Aorta (tissue), 5 donors: ENCODE data around the gene TMUB2. TPM values are rescaled to one million over a fixed set of nuclear protein-coding genes. Genes with fewer than 3 reads are reported as not detected.

ENCODE experiments used
- ATAC-seq: fragments of 200-7000 bp; cut with Tn5 transposase; one replicate; pipeline ENCODE4 v1.9.1; 2022; ENCODE audit warnings: moderate library complexity; ENCODE audit not compliant: low FRiP score
- DNase-seq, 2 donors: peaks; one replicate each; pipeline ENCODE4 v3.0.0-alpha.2; 2020
- H3K27ac ChIP-seq, 2 donors: one replicate each; pipeline ENCODE4 v1.5.1; 2013; ENCODE audit warnings: low read length in 2 of 2, mild to moderate bottlenecking in 2 of 2, moderate library complexity in 2 of 2, control low read depth in 1 of 2, inconsistent platforms in 1 of 2, low read depth in 1 of 2
- H3K27me3 ChIP-seq, 2 donors: one replicate each; pipeline ENCODE4 v1.6.1; 2013; ENCODE audit warnings: control low read depth in 1 of 2, low read length in 1 of 2, mild to moderate bottlenecking in 1 of 2, moderate library complexity in 1 of 2; ENCODE audit not compliant: insufficient read depth in 2 of 2, control insufficient read depth in 1 of 2
- H3K36me3 ChIP-seq, 2 donors: one replicate each; pipeline ENCODE4 v1.6.1; 2013; ENCODE audit warnings: control low read depth in 1 of 2, low read length in 1 of 2, mild to moderate bottlenecking in 1 of 2; ENCODE audit not compliant: insufficient read depth in 2 of 2, control insufficient read depth in 1 of 2
- H3K4me1 ChIP-seq, 2 donors: one replicate each; pipeline ENCODE4 v1.6.1; 2013; ENCODE audit warnings: low read length in 2 of 2, control low read depth in 1 of 2, mild to moderate bottlenecking in 1 of 2, moderate library complexity in 1 of 2; ENCODE audit not compliant: insufficient read depth in 2 of 2, control insufficient read depth in 1 of 2
- H3K4me3 ChIP-seq, 2 donors: one replicate each; pipeline ENCODE4 v1.5.1; 2013; ENCODE audit warnings: low read length in 2 of 2, control low read depth in 1 of 2, mild to moderate bottlenecking in 1 of 2
- H3K9me3 ChIP-seq: one replicate; pipeline ENCODE4 v1.6.1; 2013; ENCODE audit warnings: mild to moderate bottlenecking, low read length; ENCODE audit not compliant: control insufficient read depth
- WGBS, 2 donors: extraction: QIAGEN DNeasy Blood & Tissue Kit; methylation state at CpG; one replicate each; pipeline ENCODE4 v1.1.7; 2013; 5-methylcytosine and 5-hydroxymethylcytosine counted together
- intact Hi-C, 2 donors: fragments of 100-400 bp; cut with DNase I; formaldehyde crosslinking; loops; one replicate each; pipeline versions ENCODE4 v1.14.2 to v1.15.0; 2022
- polyA plus RNA-seq, 2 donors: library from polyadenylated mRNA; stranded (reverse); fragments of 200-250 nt; gene quantifications; one replicate each; pipeline ENCODE4 v1.2.3, GENCODE V29; 2013
- total RNA-seq, 2 donors: library from RNA; stranded (reverse); fragmentation: NEBNext Ultra II Directional; extraction: Animal tissue kit (Norgen Biotek cat#: 25700); gene quantifications; one replicate each; pipeline ENCODE4 v1.2.1, GENCODE V29; 2021
- donor health status: healthy with polysubstance abuse.
- donor health status: Bipolar disorder and iron deficiency.
- donor health status: DM: no; HTN: no; CAD: no.
- donor health status: DM: no; HTN: no; CAD: no.
- donor health status: DM: yes; HTN: yes; CAD: no.

TMUB2 gene
- total and polyA plus RNA-seq, 4 donors, result 13.4 to 59.8 (median 32.8) TPM

DNA sequence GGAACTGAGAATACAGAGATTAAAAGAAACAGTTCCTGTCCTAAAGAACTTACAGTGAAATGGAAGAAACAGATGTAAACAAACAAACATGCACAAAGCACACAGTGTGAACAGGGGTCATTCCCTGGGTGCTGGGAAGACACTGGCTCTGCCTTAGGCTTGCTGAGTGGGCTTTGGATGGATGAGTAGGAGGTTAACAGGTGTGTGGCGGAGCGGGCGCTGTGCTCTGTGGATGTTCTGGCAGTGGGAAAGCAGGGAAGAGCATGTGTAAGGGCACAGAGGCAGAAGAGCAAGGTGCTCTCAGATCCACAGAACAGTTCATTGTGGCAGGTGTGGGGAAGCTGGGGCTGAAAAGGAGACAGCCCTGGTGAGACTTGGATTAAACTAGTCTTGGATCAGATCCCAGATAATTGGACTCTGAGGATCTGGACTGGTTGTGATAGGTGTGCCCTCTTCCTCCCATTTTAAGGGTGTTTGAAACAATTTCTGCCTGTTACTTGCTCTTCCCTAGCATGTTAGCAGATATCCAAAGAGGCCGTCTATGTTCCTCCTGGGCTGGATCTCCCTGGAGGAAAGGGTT lies 36.9 kb upstream of the TMUB2 start:
- Histone ChIP-seq H3K4me3 (no peak overlapping the region), H3K27ac (no peak overlapping the region), H3K9me3 (no peaks in the 10 kb centered on the region), H3K27me3 (no peaks in the 10 kb centered on the region), H3K36me3 (no peaks in the 10 kb centered on the region), H3K4me1 (no peaks in the 10 kb centered on the region)
- 95 to 96% methylated on average over 4 of the region's 4 CpGs for WGBS, 2 donors
- DNase-seq, result no peak
- intact Hi-C loops, result no loop called here
- ATAC-seq, result no peak

DNA sequence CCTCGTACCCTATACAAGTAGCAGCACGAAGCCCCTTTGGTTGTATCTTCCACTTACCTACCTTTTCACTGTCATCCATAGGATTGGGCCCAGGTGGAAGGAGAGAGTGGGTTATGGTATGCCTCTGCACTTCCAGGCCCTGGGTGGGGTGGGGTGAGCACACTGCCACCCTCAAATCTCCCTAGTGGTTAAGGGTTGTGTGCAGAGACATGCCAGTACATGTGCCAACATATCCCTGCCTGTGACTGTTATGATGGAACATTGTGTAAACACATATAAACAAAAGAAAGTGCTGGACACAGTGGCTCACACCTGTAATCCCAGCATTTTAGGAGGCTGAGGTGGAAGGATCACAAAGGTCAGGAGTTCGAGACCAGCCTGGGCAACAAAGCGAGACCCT lies 33.9 kb upstream of the TMUB2 start:
- no peak overlapping the region for H3K4me3 ChIP-seq
- H3K9me3 ChIP-seq, result no peaks in the 10 kb centered on the region
- H3K27ac ChIP-seq, result no peak overlapping the region
- H3K4me1 ChIP-seq, result no peaks in the 10 kb centered on the region
- ATAC-seq (no peak), DNase-seq (no peak)
- H3K27me3 ChIP-seq, result no peaks in the 10 kb centered on the region
- intact Hi-C loops, result no loop called here
- no peaks in the 10 kb centered on the region for H3K36me3 ChIP-seq
- whole genome bisulfite sequencing, 2 donors, result 95 to 99% methylated on average over 4 of the region's 4 CpGs

DNA sequence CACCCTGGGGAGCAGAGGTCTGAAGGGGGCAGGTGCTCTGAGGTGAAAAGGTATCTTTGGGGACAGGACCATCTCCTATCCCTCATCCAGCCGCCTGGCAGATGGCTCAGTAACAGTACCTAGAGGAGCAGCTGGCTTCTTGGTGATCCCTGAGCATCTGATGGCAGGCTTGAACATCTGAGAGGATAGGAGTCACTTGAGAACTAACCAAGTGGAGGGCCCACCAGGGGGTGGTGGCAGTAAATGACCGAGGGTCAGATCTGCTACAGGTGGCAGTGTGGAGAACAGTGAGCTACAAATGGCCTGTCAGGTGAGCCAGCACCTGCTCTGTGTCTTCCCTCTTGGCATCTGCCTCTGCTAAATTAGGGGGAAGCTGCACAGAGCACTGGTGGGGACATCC lies 31.3 kb upstream of the TMUB2 start:
- DNase-seq (no peak), ATAC-seq (peak; percentile 22)
- intact Hi-C loops, result no loop called here
- WGBS, 2 donors, result 72 to 89% methylated on average over 2 of the region's 2 CpGs
- Histone ChIP-seq H3K4me3 (no peak overlapping the region), H3K36me3 (no peaks in the 10 kb centered on the region), H3K9me3 (no peaks in the 10 kb centered on the region), H3K27me3 (no peaks in the 10 kb centered on the region), H3K4me1 (no peaks in the 10 kb centered on the region), H3K27ac (no peak overlapping the region)

DNA sequence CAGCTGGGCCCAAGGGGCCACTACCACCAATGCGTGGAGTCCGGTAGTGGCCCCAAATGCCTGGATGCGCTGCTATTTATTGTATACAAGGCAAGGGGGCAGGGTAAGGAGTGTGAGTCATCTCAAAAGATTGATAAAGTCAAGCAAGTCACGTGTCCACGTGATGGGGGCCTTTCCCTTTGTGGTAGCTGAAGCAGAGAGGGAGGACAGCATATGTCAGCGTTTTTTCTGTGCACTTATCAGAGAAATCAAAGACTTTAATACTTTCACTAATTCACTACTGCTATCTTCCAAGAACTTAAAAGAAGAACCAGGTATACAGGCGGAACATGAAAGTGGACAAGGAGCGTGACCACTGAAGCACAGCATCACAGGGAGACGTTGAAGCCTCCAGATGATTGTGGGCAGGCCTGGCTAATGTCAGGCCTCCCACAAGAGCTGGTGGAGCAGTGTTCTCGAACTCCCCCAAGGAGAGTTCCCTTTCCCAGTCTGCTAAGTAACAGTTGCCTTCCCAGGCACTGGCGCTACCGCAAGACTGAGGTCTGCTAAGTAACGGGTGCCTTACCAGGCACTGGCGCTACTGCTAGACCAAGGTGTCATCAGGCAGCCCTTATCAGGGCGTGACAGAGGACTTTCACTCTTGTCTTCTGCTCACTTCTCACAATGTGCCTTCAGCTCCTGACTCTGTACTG lies 27.1 kb upstream of the TMUB2 start:
- WGBS, 2 donors, result 91 to 92% methylated on average over 15 of the region's 15 CpGs
- no peak overlapping the region for H3K4me3 ChIP-seq
- no peak overlapping the region for H3K27ac ChIP-seq
- no peaks in the 10 kb centered on the region for H3K9me3 ChIP-seq
- DNase-seq (no peak), ATAC-seq (no peak)
- no peaks in the 10 kb centered on the region for H3K27me3 ChIP-seq
- intact Hi-C loops, result no loop called here
- no peaks in the 10 kb centered on the region for H3K36me3 ChIP-seq
- H3K4me1 ChIP-seq, result no peaks in the 10 kb centered on the region

DNA sequence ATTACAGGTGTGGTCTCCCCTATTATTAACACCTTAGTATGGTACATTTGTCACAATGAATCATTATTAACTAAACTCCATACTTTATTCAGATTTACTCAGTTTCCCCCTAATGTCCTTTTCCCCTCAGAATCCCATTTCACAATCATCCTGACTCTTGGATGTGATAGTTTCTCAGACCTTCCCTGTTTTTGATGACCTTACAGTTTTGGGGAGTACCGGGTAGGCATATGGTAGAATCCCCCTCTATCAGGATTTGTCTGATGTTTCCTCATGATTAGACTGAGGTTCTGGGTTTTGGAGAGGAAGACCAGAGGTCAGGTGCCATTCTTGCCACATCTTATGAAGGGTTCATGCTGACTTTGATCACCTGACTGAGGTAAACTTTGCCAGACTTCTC lies 22.3 kb upstream of the TMUB2 start:
- Histone ChIP-seq H3K27me3 (no peaks in the 10 kb centered on the region), H3K36me3 (no peaks in the 10 kb centered on the region), H3K9me3 (no peaks in the 10 kb centered on the region), H3K4me1 (no peaks in the 10 kb centered on the region), H3K27ac (no peak overlapping the region), H3K4me3 (no peak overlapping the region)
- DNase-seq (no peak), ATAC-seq (no peak)
- intact Hi-C loops, result no loop called here
- 94% methylated on average over 1 of the region's 1 CpG for WGBS, 2 donors

DNA sequence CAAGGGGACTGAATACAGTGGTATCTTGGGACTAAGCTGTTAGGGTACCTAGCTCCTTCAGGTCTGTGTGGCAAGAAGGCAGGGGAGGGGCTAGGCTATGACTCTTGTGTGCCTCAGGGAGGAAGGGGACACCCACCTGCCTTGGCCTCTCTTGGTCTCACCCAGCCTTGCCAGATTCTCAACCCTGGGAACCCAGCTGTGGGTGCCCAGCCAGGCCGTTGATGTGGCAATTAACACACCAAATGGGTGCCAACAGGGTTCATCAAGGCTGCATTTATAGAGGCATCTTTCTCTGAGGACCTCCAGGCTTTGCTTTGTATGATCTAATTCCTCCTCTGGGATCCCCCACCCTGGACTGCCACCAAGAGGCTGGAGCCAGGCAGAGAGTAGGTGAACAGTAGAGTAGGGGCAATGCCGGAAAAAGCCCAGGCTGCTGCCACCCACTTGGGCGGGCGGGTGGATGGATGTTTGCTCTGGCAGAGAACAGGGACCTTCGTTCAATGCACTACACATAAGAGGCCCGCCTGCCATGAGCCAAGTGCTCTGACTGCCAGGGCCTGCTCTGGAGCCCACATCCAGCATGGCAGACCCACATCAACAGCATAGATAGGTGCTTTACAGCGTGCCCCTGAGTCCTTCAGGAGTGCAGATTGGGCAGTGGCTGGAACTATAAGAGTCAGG lies 19.5 kb upstream of the TMUB2 start:
- intact Hi-C loops, result loop anchor here (5.0 kb wide), 2 partner anchors 95 to 225 kb away; partner anchors contain the start of genes G6PC3 (in 1 of the 2) and PPY (in 1 of the 2)

DNA sequence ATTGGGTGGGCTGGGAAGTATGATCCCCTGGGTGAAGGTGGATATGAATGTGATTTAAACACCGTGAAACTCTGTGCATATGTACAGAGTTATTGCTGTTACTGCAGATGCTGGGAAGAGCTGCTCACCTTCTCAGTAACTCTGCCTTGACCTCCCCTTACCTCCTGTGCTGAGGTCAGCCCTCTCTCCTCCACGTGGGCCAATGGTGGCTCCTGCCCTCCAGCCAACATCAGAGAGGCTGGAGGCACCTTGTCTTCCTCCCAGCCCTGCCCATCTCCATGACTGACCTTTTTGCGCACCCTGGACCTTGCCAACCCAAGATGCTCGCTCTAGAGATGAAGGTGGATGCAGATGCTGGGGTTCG lies 16.7 kb upstream of the TMUB2 start:
- no peaks in the 10 kb centered on the region for H3K27me3 ChIP-seq
- no peaks in the 10 kb centered on the region for H3K36me3 ChIP-seq
- WGBS, 2 donors, result 23 to 26% methylated on average over 5 of the region's 5 CpGs
- H3K27ac ChIP-seq, result peak overlapping the region in 1 of 2 donors; percentile 4
- no peak overlapping the region for H3K4me3 ChIP-seq
- ATAC-seq, result no peak
- no peaks in the 10 kb centered on the region for H3K4me1 ChIP-seq
- DNase-seq, result no peak
- no peaks in the 10 kb centered on the region for H3K9me3 ChIP-seq
- intact Hi-C loops, result loop anchor here in 1 of 2 donors (1.0 kb wide), 1 partner anchor 29 kb away; the partner anchor contains the start of gene HROB

More for the DNA sequence above, 19.5 kb upstream of the TMUB2 start:
- Histone ChIP-seq H3K27me3 (no peaks in the 10 kb centered on the region), H3K4me1 (no peaks in the 10 kb centered on the region), H3K36me3 (no peaks in the 10 kb centered on the region), H3K27ac (no peak overlapping the region), H3K9me3 (no peaks in the 10 kb centered on the region), H3K4me3 (no peak overlapping the region)
- 4 to 10% methylated on average over 7 of the region's 7 CpGs for WGBS, 2 donors
- ATAC-seq (no peak), DNase-seq (no peak)

DNA sequence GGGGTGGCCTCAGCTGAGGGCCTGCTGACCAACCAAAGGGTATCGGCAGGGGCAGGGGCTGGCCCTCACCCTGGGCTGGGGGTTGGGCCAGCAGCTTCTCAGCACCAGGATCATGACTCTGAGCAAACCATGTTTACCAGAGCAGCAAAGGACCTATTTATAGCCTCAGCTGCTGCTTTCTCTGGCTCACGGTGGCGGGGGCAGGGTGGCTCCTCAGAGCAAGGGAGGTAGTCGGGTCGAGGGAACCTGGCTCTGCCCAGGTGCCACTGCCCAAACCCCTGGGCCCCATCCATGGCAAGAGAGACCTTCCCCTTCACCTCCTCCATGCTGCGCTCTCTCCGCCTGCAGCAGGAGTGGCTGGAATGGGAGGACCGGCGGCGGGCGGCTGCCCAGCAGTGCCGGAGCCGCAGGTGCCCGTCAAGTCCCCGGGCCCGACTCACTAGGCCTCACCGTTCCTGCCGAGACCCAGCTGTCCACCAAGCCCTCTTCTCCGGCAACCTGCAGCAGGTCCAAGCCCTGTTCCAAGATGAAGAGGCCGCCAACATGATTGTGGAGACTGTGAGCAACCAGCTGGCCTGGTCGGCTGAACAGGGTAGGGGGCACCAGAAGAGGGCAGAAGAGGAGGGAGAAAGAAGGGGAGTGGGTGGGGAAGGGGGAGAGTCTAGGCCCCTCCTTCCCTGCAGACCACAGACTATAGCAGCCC lies 16.1 kb upstream of the TMUB2 start, which contains the start of gene ASB16:
ASB16 (plus strand) TSS at position 206 of the 703 bp plus-strand sequence; CDS start at position 292, 86 bp downstream.
- Histone ChIP-seq H3K27me3 (no peaks in the 10 kb centered on the region), H3K9me3 (no peaks in the 10 kb centered on the region), H3K4me1 (no peaks in the 10 kb centered on the region), H3K4me3 (peak within 1 kb of the TSS in 1 of 2 donors; percentile 16), H3K36me3 (no peaks in the 10 kb centered on the region), H3K27ac (peak within 1 kb of the TSS; percentile 3 to 11)
- ATAC-seq, result peak; percentile 65
- intact Hi-C loops, result loop anchor here in 1 of 2 donors (1.0 kb wide), 1 partner anchor 29 kb away; the partner anchor contains the start of gene HROB
- peak in 1 of 2 donors; percentile 61 for DNase-seq
- WGBS, 2 donors, result 4 to 5% methylated on average over 21 of the region's 21 CpGs
